HK-2 (cell line): ENCODE data around the gene CFAP99.

Source experiments
- DNase-seq: peaks from one replicate; pipeline ENCODE4 v3.0.0-alpha.2; 2018; ENCODE audit not compliant: unreplicated experiment

CFAP99 gene

DNA sequence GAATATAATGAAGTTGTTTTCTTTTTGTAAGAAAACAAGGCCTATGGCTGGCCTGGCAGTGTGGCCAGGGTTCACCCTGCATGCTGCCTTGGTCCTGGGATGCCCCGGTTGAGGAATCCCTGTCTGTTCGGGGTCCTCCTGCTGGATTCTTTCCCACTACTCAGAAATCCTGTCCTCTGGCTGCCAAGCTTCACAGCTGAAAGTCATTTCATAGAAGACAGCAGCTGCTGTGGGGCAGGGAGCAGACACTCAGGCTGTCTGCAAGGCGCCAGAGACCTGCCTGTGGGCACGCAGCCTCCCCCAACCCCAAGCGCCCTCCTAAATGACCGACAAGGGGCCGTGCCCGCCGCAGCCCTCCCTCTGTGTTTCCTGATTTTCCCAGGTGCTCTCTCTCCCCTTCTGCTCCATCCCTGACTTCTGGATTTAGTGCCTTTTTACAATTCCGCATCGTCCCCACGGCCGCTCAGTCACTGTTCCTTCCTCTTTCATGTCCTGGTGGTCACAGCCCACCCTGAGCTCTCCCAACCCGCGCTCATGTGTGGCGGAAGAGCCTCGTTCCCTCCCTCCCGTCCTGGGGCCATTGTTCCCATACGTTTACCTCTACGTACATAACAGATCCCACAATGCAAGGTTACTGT is 27.9 kb upstream of the CFAP99 start:
- no peak for DNase-seq

DNA sequence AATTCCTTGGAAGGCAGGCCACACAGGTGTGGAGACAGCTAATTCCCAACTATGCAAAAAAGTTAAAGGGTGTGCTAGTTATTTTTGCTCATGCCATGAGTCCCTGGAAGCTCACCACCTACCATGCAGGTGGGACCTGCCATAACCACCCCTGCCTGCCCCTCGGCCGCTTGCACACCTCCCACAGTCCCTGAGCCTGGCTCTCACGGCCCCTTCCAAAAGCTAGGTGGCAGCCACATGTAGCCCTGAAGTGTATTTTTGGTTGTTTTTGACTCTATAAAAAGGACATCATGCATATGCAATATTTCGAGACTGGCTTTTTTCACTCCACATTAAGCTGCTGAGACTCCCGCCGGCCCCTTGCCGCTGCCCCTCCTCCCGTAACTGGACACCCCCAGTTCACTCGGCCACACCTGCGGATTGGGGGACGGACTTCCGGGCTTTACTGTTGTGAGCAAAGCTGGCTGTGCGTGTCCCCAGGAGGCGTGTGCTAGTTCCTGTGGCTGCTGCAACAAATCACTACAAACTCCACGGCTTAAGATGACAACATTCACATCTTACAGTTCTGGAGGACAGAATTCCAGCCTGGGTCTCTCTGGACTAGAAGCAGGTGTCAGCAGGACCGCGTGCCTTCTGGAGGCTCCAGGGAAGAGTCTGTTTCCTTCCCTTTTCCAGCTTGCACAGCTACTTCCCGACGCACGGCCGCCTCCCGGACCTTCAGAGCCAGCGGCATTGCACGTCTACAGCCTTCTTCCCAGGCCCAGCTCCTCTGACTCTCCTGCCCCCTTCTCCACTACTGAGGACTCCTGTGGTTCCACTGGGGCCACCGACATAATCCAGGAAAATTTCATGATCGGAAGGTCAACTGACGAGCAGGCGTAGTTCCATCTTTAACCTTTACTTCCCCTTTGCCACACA is 25.1 kb upstream of the CFAP99 start:
- no peak for DNase-seq

DNA sequence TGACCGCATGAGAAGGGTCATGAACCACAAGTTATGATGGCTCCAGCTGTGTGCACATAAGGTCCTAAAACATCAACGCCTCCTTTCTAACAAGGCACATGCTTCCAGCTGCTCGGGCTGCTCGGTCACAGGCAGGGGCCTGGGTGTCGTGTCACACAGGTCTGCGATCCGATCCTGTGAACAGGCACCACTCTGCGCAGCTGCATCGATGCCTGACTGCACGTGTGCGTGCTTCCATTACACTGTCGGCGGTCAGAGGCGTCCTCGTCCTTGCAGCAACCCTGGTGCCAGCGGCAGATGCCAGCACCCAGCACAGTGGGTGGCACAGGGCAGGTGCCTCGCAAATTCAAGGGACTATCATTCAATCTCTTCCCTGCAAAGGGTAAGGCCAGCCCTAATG is 24.2 kb upstream of the CFAP99 start:
- DNase-seq: no peak

DNA sequence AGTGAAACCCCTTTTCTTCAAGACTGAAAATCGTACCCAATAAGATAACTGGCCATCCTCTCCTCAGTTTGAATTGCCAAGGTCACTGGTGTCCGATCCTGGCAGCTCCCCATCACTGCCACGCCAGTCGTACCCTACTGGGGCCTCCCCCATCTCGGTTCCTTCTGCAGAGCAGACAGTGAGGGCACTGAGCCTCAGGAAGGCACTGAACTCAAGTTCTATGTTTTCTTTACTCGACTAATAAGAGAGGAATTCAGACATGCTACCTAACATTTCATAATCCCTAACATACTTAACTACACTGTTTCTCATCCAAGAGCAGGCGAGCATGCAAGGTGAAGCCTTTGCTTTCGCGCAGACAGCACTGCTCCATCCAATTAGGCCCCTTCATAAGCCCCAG is 23.7 kb upstream of the CFAP99 start:
- DNase-seq: no peak

DNA sequence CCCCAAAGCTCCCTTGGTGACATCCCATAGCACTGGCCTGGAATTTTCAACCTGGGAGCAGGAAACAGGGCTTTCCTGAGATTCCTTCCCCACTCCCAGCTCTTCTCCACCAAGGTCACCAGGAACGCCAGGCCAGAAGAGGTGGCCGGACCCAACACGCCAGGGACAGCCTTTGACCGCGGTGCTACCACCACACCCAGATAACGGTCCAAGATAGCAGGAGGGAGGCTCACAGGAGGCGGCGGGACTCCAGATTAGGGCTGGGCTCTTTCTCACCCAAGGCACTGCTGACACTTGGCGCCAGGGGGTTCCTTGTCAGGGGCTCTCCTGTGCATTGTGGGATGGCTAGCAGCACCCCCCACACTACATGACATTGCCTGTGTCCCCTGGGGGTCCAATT is 23.2 kb upstream of the CFAP99 start:
- no peak for DNase-seq

DNA sequence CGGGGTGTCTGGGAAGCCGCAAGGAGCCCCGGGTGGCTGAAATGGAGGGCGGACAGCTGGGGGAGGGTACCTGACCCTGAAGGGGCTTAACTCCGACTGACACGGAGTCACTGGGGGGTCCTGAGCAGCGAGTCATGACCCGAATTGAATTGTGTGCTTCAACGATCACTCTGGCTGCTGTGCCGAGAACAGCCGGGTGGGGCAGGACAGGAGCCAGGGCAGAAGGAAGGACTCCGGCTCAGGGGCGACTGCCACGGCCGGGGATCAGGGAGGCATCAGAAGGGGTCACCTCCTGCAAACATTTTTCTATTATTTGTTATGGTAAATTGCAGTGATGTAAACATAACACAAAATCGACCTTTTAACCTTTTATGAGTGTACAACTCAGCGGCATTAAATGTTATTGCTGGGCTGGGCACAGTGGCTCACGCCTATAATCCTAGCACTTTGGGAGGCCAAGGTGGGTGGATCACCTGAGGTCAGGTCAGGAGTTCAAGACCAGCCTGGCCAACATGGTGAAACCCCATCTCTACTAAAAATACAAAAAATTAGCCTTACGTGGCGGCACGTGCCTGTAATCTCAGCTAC is 21.9 kb upstream of the CFAP99 start:
- DNase-seq: no peak

DNA sequence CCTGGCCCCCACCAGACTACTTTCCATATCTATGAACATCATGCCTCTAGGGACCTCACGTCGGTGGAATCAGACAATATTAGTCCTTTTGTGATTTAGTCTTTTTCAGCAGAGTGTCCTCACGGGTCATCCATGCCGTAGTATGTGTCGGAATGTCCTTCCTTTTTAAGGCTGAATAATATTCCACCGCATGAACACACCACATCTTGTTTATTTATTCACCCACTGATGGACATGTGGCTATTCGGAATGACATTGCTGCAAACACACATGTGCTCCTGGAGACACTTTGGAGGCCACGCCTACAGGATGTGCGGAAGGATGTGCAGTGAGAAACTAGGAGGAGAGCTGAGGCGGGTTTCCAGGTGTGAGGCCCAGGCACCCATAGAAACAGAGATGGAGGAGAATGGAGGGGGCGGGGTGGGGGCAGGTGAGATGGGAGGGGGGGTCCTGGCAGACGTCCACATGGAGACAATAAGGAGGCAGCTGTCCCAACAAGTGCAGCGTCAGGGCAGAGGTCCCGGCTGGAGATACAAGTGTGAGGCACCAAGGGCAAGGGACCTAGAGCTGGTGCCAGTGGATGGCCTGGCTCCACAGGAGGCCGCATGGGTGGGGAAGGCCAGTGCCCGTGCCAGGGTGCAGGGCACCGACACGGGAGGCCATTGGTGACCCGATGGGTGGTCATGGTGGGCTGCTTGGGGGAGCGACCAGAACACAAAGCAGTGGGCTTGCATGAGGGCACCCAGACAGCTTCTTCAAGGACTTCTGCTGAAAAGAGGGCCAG is 21.0 kb upstream of the CFAP99 start:
- no peak for DNase-seq

DNA sequence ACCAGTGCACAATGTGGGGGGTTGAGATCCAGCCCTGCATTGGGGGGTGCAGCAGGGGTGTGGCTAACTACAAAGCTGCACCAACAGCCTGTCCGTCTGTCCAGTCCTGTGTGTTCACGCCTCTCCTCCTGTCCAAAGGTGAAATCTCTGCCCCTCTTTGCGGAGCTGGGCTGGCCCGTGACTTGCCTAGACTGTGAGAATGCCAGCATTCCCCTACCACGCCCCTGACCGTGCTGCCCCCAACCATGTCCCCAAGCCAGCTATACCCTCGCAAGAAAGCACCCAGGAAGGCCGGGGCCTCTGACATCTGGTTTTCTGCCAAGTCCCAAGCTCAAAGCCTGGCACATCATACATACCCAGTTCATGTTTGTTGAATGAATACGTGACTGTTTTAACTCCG is 19.5 kb upstream of the CFAP99 start:
- no peak for DNase-seq

DNA sequence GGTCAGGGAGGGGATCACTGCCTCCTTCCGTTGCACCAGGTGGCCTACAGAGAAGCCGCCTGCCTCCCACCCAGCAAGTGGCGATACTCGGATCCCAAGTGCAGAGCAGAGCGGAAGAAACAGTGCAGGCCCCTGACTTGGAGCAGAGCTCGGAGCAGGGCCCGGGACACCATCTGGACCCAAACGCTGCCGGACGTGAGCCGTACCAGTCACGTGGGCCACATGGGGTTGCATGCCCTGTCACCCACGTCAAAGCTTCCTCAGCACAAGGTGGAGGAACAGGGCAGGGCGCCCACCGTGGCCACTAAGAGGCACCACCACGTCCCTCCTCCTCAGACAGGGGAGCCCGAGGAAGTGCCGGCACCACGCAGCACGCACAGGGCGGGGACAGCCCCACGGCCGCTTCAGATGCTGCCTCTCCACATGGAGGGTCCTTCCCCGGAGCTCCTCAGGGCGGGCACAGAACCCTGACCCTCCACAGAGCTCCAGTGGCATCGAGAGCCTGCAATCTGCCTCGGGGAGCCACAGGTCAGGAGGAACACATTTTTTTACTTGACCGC is 19.0 kb upstream of the CFAP99 start:
- no peak for DNase-seq

DNA sequence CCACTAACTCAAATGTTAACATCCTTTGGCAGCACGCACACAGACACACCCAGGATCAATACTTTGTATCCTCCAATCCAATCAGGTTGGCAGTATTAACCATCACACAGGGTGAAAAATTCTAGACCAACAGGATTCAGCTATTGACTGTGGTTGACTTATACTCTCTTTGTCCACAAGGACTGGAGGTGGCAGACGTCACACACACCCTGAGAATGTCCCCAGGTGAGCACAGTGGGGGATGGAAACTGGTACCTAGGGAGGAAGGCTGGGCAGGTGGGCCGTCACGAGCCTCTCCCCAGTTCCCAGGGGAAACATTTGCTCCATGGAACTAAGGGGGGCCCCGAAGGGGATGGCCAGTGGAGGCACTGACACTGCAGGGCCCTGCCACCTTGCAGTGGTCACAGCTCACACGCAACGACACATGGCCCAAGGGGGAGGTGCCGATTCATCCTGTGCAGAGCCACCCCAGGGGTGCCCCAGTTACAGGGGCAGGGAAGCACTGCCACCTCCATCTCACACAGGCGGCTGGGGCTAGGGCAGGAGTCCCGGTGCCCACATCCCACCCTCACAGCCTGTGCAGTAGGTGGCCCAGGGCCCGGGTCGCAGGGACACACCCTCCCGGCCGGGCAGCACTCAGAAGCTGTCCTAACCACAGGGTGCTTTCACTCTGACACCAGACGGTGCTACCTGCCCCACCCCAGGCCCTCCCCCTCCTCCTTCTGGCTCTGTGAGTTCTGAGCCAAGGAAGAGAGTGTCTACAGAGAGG is 17.7 kb upstream of the CFAP99 start:
- DNase-seq: no peak

DNA sequence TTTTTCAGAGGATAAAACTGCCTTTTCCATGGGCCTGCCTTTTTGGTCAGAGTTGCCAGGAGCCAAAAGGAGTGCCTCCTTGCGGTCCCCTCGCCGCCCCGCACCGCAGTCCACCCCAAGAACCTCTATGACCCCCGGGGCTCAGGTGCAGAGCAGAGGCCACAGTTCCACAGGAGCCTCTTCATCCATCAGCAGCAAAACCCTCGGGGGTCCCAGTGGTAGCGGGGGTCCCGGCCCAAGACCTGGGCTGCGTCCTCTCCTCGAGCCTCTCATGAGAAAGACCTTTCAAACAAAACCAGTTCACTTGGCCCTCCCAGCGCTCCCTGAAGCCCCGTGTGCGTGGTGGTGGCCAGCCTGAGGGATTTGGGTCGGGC is 17.2 kb upstream of the CFAP99 start:
- DNase-seq: no peak

DNA sequence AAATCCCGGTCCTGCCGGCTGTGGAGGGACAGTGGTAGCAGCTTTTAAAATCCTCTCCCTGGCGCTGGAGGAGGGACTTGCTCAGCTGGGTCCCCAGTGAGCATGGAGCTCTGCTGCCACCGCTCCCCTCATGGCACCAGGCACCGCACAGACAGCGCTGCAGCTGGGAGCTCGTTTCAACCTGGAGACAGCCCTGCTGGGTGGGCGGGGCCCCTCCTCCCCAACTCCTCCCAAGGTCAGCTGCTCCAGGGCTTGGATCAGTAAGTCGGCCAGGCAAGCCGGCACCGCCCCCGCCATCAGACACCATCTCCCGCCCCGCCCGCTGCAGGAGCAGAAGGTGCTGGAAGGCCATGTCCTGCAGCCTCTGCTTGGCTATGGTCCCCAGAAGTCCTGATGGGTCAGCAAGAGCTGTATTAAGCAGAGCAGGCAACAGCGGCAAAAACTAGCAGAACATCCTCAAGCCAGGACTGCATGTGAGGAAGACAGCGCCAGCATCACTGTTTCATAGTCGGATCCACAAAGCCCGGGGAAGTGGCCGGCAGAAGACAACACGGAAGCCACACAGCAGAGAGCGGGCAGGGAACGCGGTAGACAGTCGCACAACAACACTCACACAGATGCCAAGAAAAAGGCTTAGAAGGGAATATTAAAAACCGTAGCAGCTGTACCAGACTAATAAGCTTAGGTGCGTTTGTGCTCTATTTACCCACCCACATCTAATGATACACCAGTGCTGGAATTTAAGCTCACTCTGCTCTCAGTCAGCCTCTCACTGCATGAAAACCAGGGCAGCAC is 16.5 kb upstream of the CFAP99 start:
- no peak for DNase-seq

DNA sequence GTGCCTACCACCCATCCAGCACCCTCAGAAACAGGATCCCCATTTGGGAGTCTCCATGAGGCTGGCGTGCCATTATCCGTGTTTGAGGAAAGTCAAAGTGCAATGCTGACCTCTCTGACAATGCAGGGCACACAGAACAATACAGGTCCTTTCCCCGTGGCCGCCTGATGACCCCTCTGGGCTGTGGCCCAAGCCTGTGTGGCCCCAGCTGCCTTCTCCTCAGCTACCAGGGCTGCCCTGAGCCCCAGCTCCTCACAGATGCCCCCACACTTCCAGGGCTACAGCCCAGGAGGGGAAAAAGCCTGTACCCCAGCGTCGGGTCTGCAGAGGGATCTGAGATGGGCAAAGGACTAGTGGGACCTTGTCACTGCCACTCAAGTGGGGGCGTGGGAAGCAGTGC is 15.8 kb upstream of the CFAP99 start:
- no peak for DNase-seq

DNA sequence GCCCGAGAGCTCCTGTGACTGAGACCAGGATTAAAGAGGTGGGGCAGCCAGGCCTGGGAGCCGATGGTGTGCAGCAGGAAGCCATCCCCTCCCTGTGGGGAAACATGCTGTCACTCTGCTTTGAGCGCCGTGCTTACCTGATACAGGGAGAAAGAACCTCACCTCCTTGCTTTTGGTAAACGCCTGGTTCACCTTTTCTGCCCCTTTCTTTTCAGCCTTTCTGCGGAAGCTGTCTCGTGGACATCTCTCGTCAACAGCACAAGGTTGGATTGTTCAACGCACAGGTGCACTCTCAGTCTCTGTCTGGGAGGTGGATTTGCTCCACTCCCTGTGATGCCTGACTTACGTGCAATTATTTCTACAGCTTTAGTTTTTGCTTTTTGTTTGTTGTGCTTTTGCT is 12.3 kb upstream of the CFAP99 start:
- DNase-seq: no peak

DNA sequence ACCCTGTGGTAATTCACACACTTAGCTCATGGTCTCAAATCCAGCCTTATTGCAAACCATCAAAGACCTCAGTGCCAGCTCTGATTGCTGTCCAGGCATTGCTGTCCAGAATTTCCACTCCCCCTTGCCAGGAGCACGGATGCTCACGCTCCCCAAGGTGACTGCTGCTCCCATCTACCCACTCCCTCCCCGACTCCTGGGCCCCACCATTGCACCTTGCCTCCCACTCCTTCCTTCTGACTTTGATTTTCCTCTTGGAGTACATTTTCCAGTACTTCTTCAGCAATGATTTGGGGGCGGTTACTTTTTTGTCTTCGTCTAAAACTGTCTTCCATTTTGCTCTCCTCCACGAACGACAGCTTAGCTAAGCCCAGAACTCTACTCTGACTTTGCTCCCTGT is 11.8 kb upstream of the CFAP99 start:
- DNase-seq: no peak

DNA sequence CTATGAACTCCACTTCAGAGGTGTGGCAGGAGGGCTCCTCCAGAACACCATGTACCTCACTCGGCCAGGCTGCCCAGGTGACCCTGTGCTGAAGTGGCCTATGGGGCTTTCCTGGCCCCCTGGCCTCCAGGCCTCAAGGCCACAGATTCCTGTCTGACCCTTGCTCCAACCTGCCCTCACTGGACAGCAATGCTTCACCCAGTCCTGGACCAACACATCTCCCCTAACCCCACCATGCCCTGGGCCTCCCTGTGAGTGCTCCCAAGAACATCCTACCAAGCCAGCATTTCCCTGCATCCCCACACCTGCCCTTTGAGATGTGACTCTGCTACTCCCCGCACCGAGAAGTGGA is 10.8 kb upstream of the CFAP99 start:
- DNase-seq: no peak

DNA sequence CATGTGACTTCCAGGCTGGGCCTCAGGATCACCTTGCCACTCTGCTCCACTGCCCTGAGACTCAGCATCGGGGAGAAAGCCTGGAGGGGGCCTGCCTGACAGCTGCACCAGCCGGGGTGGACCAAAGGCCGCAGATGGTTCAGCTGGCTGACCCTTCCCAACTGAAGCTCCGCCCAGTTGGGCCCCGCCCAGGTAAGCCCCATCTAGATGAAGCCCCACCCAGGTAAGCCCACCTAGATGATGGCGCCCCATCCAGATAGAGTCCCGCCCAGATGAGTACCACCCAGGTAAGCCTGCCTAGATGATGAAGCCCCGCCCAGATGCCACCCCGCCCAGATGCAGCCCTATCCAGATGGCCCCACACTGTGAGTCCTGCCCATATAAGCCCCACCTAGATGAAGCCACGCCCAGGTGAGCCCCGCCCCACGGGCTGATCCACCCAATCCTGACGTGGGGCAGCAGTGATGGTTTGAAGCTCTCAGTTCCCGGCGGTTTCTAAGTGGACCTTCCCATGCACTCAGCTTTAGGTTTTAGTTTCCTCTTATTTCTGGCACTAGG is 10.3 kb upstream of the CFAP99 start:
- DNase-seq: no peak

DNA sequence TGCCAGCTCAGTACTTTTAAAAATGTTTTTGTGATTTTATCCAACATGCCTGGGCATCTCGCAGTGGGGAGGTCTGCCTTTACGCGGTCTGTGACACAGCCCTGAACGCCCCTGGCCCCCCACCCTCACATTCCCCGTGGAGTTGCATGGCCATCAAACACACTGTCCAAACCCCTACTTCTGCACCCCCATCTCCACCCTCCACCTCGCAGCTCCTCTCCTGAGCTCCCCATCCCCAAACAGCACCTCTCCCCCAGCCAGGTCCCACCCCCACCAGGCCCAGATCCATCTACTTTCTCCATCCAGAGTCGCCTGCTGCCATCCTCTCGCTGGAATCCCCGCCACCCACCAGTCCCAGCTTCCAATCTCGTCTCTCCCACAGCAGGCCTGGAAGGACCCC is 9.8 kb upstream of the CFAP99 start:
- DNase-seq: no peak

DNA sequence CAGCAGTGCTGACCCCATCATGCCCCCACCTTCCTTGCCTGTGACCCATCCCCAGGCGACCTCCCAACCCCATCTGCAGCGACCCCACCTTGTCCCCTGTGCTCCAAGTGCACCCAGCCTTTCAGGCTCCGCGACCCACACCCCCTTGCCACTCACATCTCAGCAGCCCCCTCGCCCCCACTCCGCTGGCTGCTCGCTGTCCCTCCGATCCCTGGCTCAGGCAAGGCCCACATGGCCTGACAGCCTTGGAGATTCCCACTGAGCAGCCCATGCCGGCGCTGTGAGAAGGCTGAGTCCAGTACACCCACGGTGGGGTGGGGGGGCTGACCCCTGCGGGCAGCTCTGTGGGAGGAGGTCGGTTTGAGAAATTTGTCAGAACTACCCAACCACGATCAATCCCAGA is 9.4 kb upstream of the CFAP99 start:
- DNase-seq: no peak

DNA sequence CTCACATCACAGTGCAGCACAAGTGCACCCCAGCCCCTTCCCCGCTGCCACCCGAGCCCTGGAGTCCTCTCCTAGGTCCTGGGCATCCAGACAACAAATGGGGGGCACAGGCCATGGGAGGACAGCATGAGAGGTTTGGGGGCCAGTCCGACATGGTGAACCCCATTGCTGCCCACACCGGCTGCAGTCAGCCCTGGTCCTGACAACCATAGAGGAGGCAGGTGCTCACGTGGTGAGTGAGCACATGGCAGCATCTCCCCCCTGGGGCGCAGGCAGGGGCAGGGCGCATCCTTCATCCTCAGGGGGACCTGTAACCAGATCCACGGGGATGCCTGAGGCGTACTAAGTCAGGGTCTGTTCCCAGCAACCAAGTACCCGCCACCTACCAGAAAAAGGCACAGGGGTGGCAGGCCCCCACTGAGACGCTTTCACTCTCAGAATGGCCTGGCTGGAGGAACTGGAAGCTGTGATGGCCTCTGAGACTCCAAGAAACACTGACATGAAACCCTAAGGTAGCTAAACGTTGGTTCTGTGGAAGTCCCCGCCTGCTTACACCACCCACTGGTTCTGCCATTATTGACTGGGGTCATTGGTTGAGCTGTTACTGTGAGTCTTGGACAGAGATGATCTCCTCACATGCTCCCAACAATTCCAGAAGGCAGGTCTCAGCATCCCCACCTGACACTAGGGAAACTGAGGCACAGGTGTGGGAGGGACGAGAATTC is 6.8 kb upstream of the CFAP99 start:
- DNase-seq: no peak
